GM23338 (cell line): Measurements from ENCODE around the gene CHN1. TPM values are rescaled to one million over a fixed set of nuclear protein-coding genes. Genes with fewer than 3 reads are reported as not detected.

ENCODE experiments used
- ATAC-seq: fragments of 200-7000 bp; cut with Tn5 transposase; 3 replicates; pipeline ENCODE4 v1.9.1; 2020
- DNase-seq: peaks from one replicate; pipeline ENCODE4 v3.0.0-alpha.2; 2015; ENCODE audit warnings: low spot score
- H2AFZ ChIP-seq: fragments of 200-600 bp; sonication (generic); 2 replicates; pipeline ENCODE4 v1.8.0; 2016; ENCODE audit warnings: antibody characterized with exemption, mild to moderate bottlenecking, moderate library complexity
- H3F3A ChIP-seq: fragments of 200-600 bp; sonication (generic); replicated peaks from 2 replicates; pipeline ENCODE4 v1.8.0; 2017; ENCODE audit warnings: antibody characterized with exemption, mixed run types, low read depth
- H3K27ac ChIP-seq: fragments of 200-600 bp; sonication (generic); 2 replicates; pipeline ENCODE4 v1.6.1; 2016; ENCODE audit warnings: low read depth
- H3K27me3 ChIP-seq: fragments of 200-600 bp; sonication (generic); 2 replicates; pipeline ENCODE4 v1.8.0; 2016; ENCODE audit warnings: mild to moderate bottlenecking, mixed run types, moderate library complexity; ENCODE audit not compliant: insufficient read depth
- H3K36me3 ChIP-seq: fragments of 200-600 bp; sonication (generic); 2 replicates; pipeline ENCODE4 v1.8.0; 2016; ENCODE audit warnings: mild to moderate bottlenecking; ENCODE audit not compliant: insufficient read depth
- H3K4me1 ChIP-seq: fragments of 200-600 bp; sonication (generic); 2 replicates; pipeline ENCODE4 v1.8.0; 2016; ENCODE audit warnings: mild to moderate bottlenecking, moderate library complexity; ENCODE audit not compliant: insufficient read depth
- H3K4me2 ChIP-seq: fragments of 200-600 bp; sonication (generic); 2 replicates; pipeline ENCODE4 v1.7.1; 2017; ENCODE audit warnings: mixed run types
- H3K4me3 ChIP-seq: fragments of 200-600 bp; sonication (generic); 2 replicates; pipeline ENCODE4 v1.6.1; 2016; ENCODE audit warnings: mixed run types
- H3K79me2 ChIP-seq: fragments of 200-600 bp; sonication (generic); replicated peaks from 2 replicates; pipeline ENCODE4 v1.8.0; 2017; ENCODE audit warnings: mild to moderate bottlenecking; ENCODE audit not compliant: insufficient read depth
- H3K9me2 ChIP-seq: fragments of 200-600 bp; sonication (generic); 2 replicates; pipeline ENCODE4 v1.8.0; 2017; ENCODE audit not compliant: insufficient read depth
- H4K20me1 ChIP-seq: fragments of 200-600 bp; sonication (generic); replicated peaks from 2 replicates; pipeline ENCODE4 v1.8.0; 2017; ENCODE audit warnings: mild to moderate bottlenecking; ENCODE audit not compliant: insufficient read depth
- H3K27ac Mint-ChIP-seq: 2 replicates; pipeline ENCODE4 v1.8.0; 2020; ENCODE audit warnings: inconsistent platforms, mild to moderate bottlenecking, moderate library complexity, mixed read lengths
- H3K27me3 Mint-ChIP-seq: 3 replicates; pipeline ENCODE4 v1.8.0; 2022; ENCODE audit warnings: low read depth, mild to moderate bottlenecking, moderate library complexity, mixed read lengths, inconsistent platforms; ENCODE audit not compliant: insufficient read depth, poor library complexity
- H3K36me3 Mint-ChIP-seq: 3 replicates; pipeline ENCODE4 v1.8.0; 2021; ENCODE audit warnings: low read depth, mild to moderate bottlenecking, inconsistent platforms, moderate library complexity, mixed read lengths
- H3K4me1 Mint-ChIP-seq: 3 replicates; pipeline ENCODE4 v1.8.0; 2020; ENCODE audit warnings: mild to moderate bottlenecking, inconsistent platforms, mixed read lengths
- H3K4me3 Mint-ChIP-seq: 3 replicates; pipeline ENCODE4 v1.8.0; 2021; ENCODE audit warnings: moderate library complexity, mild to moderate bottlenecking, inconsistent platforms, mixed read lengths
- H3K9me3 Mint-ChIP-seq: 3 replicates; pipeline ENCODE4 v1.8.0; 2020; ENCODE audit warnings: moderate library complexity, mild to moderate bottlenecking, inconsistent platforms, mixed read lengths
- CREB1 ChIP-seq: fragments of 250-450 bp; sonication (Bioruptor Pico); IDR thresholded peaks from 2 replicates; pipeline ENCODE4 v1.5.0; 2020; ENCODE audit warnings: low read depth, mild to moderate bottlenecking, moderate library complexity
- CTCF ChIP-seq, 2 experiments: fragments of 200-600 bp in 1 of 2; sonication (generic) in 1 of 2; conservative IDR thresholded peaks; 2 replicates each; pipeline versions ENCODE4 v1.5.1 to v1.6.1; 2016 to 2017; ENCODE audit warnings: antibody characterized with exemption in 2 of 2, low read depth in 2 of 2, mild to moderate bottlenecking in 2 of 2, moderate library complexity in 1 of 2
- EZH2 ChIP-seq: fragments of 200-600 bp; sonication (generic); IDR thresholded peaks from one replicate; pipeline ENCODE4 v1.8.0; 2017; ENCODE audit warnings: antibody characterized with exemption, mild to moderate bottlenecking, low read depth; ENCODE audit not compliant: unreplicated experiment
- EZH2phosphoT487 ChIP-seq: fragments of 200-600 bp; sonication (generic); IDR thresholded peaks from one replicate; pipeline ENCODE4 v1.8.1; 2018; ENCODE audit warnings: antibody characterized with exemption; ENCODE audit not compliant: unreplicated experiment
- JUNB ChIP-seq: IDR thresholded peaks from one replicate; pipeline ENCODE4 v1.6.1; 2016; ENCODE audit warnings: antibody characterized with exemption; ENCODE audit not compliant: unreplicated experiment
- NANOG ChIP-seq: IDR thresholded peaks from 2 replicates; pipeline ENCODE4 v1.6.1; 2016; ENCODE audit warnings: antibody characterized with exemption, borderline replicate concordance
- POLR2AphosphoS5 ChIP-seq: IDR thresholded peaks from 2 replicates; pipeline ENCODE4 v1.6.1; 2016; ENCODE audit warnings: antibody characterized with exemption, low read depth
- REST ChIP-seq: IDR thresholded peaks from one replicate; pipeline ENCODE4 v1.6.1; 2018; ENCODE audit warnings: antibody characterized with exemption; ENCODE audit not compliant: unreplicated experiment
- STAT1 ChIP-seq: IDR thresholded peaks from one replicate; pipeline ENCODE4 v1.6.1; 2016; ENCODE audit warnings: antibody characterized with exemption; ENCODE audit not compliant: unreplicated experiment
- ZNF114 ChIP-seq: fragments of 250-450 bp; sonication (Bioruptor Pico); IDR thresholded peaks from 2 replicates; pipeline ENCODE4 v1.5.0; 2020; ENCODE audit warnings: mild to moderate bottlenecking, moderate library complexity
- ZNF331 ChIP-seq: fragments of 250-450 bp; sonication (Bioruptor Pico); IDR thresholded peaks from 2 replicates; pipeline ENCODE4 v1.5.0; 2020; ENCODE audit warnings: low read depth, mild to moderate bottlenecking, moderate library complexity
- ZNF462 ChIP-seq: fragments of 250-450 bp; sonication (Bioruptor Pico); IDR thresholded peaks from 2 replicates; pipeline ENCODE4 v1.5.0; 2020; ENCODE audit warnings: mild to moderate bottlenecking, moderate library complexity
- polyA plus RNA-seq: library from polyadenylated mRNA; unstranded; fragments of >200 nt; fragmentation: Nextera tagmentation; extraction: Ambion mirVana; gene quantifications from 2 replicates; pipeline ENCODE4 v1.2.1, GENCODE V29; 2016
- total RNA-seq: library from RNA; depleted of rRNA; stranded (reverse); fragments of >200 nt; shearing (Covaris generic); gene quantifications from 2 replicates; pipeline ENCODE4 v1.2.3, GENCODE V29; 2014
- TF ChIP-seq, protein P1 (sequence below): IDR thresholded peaks from 2 replicates; pipeline ENCODE4 v1.6.1; 2016; ENCODE audit warnings: antibody characterized with exemption

Gene CHN1
- total and polyA plus RNA-seq, 2 experiments from 2014 or later = 28.1 to 36.5 TPM

GRCh38 chr2:175003875-175004729 is 1.1 kb downstream of the CHN1 start:
- ATAC-seq (peak; percentile 33), DNase-seq (peak; percentile 79)
- 0 out of 2 replicates have a peak overlapping the region, but pooled peaks have one; percentile 61 for H3K27ac ChIP-seq
- H2AFZ ChIP-seq = peak overlapping the region; percentile 11; the same call in 1 of the 2 replicates
- H3K27me3 ChIP-seq = no peaks in the 10 kb centered on the region
- Mint-ChIP-seq H3K4me3 (peak overlapping the region; percentile 95), H3K27ac (peak overlapping the region; percentile 93), H3K4me1 (peaks cover 46% of the 10 kb centered on the region), H3K27me3 (peaks cover 3% of the 10 kb centered on the region), H3K36me3 (peaks cover 4% of the 10 kb centered on the region; the same call in 1 of the 3 replicates), H3K9me3 (no peaks in the 10 kb centered on the region; the same call in 2 of the 3 replicates)
- peaks cover 36% of the 10 kb centered on the region for H3K4me1 ChIP-seq
- H3K9me2 ChIP-seq = no peaks in the 10 kb centered on the region
- no peaks in the 10 kb centered on the region for H3F3A ChIP-seq
- peaks cover 5% of the 10 kb centered on the region; the same call in 1 of the 2 replicates for H4K20me1 ChIP-seq
- peak overlapping the region; percentile 83 for H3K4me3 ChIP-seq
- H3K4me2 ChIP-seq = peak overlapping the region; percentile 86
- TF ChIP-seq ZNF462 (CRISPR knock-in tag) = no peak
- TF ChIP-seq, protein P1, sequence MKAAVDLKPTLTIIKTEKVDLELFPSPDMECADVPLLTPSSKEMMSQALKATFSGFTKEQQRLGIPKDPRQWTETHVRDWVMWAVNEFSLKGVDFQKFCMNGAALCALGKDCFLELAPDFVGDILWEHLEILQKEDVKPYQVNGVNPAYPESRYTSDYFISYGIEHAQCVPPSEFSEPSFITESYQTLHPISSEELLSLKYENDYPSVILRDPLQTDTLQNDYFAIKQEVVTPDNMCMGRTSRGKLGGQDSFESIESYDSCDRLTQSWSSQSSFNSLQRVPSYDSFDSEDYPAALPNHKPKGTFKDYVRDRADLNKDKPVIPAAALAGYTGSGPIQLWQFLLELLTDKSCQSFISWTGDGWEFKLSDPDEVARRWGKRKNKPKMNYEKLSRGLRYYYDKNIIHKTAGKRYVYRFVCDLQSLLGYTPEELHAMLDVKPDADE = no peak
- no peak; the same call in 1 of the 2 replicates for TF ChIP-seq POLR2AphosphoS5
- TF ChIP-seq JUNB = no peak
- TF ChIP-seq EZH2phosphoT487 = no peak
- TF ChIP-seq ZNF114 (CRISPR knock-in tag) = no peak
- no peak for TF ChIP-seq NANOG
- TF ChIP-seq ZNF331 = no peak
- no peak for TF ChIP-seq STAT1
- TF ChIP-seq CREB1 (CRISPR knock-in tag) = no peak
- TF ChIP-seq CTCF (conservative IDR thresholded peaks at IDR 0.05; ENCODE audit: low read depth in 2 of 2) = no peak
- no peak for TF ChIP-seq REST
- no peak for TF ChIP-seq EZH2
- peaks cover 53% of the 10 kb centered on the region for H3K79me2 ChIP-seq
- H3K36me3 ChIP-seq = no peaks in the 10 kb centered on the region
